ENCODE results near the gene MAMDC2.

Gene MAMDC2

DNA sequence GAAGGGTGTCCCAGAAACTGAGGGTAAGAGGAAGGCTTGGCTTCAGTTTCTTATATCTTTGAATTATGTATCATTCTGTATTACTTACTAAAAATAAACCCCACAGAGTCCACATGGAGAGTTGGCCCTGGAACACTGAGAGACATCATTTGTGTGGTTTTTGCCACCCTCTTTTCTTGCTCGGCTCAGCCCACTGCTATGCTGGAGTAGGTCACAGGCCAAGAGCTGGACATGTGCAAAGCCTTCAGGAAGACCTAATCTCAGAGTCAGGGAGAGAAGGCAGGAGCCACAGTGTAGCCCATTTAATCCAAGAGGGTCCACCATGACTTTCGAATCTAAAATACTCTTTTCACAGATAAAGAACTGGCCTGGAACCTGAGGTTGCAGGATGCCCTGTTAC, 47.5 kb downstream of the MAMDC2 start:
- H3K4me1 ChIP-seq (ENCODE audit: control insufficient read depth, insufficient read depth, low read length) = no peaks in the 10 kb centered on the region
- H3K9ac ChIP-seq (ENCODE audit: low read length) = no peak overlapping the region
- H3K9me3 ChIP-seq (ENCODE audit: control insufficient read depth, insufficient read depth, low read depth, low read length) = no peaks in the 10 kb centered on the region

DNA sequence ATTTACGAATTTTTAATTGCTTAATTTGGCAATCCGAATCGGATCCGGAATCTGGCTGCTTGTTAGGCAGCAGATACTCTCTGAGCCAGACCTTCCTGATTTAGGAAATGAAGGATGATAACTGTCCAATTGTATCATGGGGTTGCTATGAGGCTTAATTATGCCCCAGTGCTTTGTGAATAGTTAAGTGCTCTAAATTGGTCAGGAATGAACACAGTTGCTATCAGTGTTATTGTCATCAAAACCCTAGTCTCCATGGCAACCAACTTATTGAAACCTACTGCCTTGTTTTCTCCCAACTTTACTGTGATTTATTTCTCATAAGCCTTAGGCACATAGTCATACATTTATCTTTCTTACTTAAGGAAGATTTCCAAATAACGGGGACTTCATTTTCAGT, 47.9 kb downstream of the MAMDC2 start:
- Histone ChIP-seq H3K27me3 (ENCODE audit: control insufficient read depth, insufficient read depth, low read length) (no peaks in the 10 kb centered on the region), H3K4me3 (ENCODE audit: low read depth, low read length) (no peak overlapping the region), H3K9me3 (ENCODE audit: control insufficient read depth, insufficient read depth, low read depth, low read length) (no peaks in the 10 kb centered on the region), H3K9ac (ENCODE audit: low read length) (no peak overlapping the region), H3K27ac (ENCODE audit: low read depth, low read length) (no peak overlapping the region), H3K36me3 (ENCODE audit: control insufficient read depth, insufficient read depth, low read length) (no peaks in the 10 kb centered on the region), H3K4me1 (ENCODE audit: control insufficient read depth, insufficient read depth, low read length) (no peaks in the 10 kb centered on the region)

More for the DNA sequence above, 47.5 kb downstream of the MAMDC2 start:
- H3K27me3 ChIP-seq (ENCODE audit: control insufficient read depth, insufficient read depth, low read length) = no peaks in the 10 kb centered on the region
- H3K4me3 ChIP-seq (ENCODE audit: low read depth, low read length) = no peak overlapping the region
- no peak overlapping the region for H3K27ac ChIP-seq (ENCODE audit: low read depth, low read length)
- no peaks in the 10 kb centered on the region for H3K36me3 ChIP-seq (ENCODE audit: control insufficient read depth, insufficient read depth, low read length)

DNA sequence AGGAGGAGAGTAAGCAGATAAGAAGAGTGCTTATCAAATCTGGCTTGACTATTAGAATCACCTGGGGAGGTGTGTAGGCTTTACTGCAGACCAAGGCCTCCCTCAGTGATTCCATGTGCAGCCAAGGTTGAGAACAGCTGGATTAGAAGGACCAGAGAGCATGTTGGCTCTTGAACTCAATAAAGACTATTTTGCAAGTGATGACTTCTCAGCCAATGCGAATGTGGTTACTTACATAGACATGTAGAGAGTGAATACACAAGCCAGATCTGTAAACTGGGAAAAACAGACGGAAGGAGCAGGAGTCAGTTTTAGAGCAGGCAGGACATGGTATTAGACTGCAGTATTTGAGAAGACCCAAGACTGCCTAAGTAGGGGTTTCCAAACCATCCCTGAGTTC, 48.5 kb downstream of the MAMDC2 start:
- no peaks in the 10 kb centered on the region for H3K36me3 ChIP-seq (ENCODE audit: control insufficient read depth, insufficient read depth, low read length)
- H3K4me3 ChIP-seq (ENCODE audit: low read depth, low read length) = no peak overlapping the region
- no peaks in the 10 kb centered on the region for H3K27me3 ChIP-seq (ENCODE audit: control insufficient read depth, insufficient read depth, low read length)
- H3K9me3 ChIP-seq (ENCODE audit: control insufficient read depth, insufficient read depth, low read depth, low read length) = no peaks in the 10 kb centered on the region
- no peaks in the 10 kb centered on the region for H3K4me1 ChIP-seq (ENCODE audit: control insufficient read depth, insufficient read depth, low read length)
- no peak overlapping the region for H3K9ac ChIP-seq (ENCODE audit: low read length)
- H3K27ac ChIP-seq (ENCODE audit: low read depth, low read length) = no peak overlapping the region

DNA sequence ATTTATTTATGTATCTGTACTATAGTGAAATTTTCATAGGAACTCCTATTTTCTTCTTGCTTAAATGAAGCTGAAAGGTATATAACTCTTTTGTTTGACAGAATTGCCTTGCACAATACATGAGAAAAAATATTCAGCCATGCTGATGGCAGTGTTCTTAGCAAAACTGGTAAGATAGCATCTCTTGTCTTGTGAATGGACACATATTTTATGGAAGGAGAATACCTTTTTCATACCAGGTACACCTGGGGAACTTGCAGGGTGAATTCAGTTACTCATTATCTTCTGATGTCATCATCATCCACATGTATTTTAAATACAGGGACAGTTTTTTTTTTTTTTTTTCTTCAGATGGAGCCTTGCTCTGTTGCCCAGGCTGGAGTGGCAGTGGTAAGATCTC, 49.4 kb downstream of the MAMDC2 start:
- H3K9me3 ChIP-seq (ENCODE audit: control insufficient read depth, insufficient read depth, low read depth, low read length) = no peaks in the 10 kb centered on the region
- H3K36me3 ChIP-seq (ENCODE audit: control insufficient read depth, insufficient read depth, low read length) = no peaks in the 10 kb centered on the region
- no peak overlapping the region for H3K4me3 ChIP-seq (ENCODE audit: low read depth, low read length)
- H3K27me3 ChIP-seq (ENCODE audit: control insufficient read depth, insufficient read depth, low read length) = no peaks in the 10 kb centered on the region
- H3K4me1 ChIP-seq (ENCODE audit: control insufficient read depth, insufficient read depth, low read length) = no peaks in the 10 kb centered on the region
- H3K27ac ChIP-seq (ENCODE audit: low read depth, low read length) = no peak overlapping the region
- H3K9ac ChIP-seq (ENCODE audit: low read length) = no peak overlapping the region

DNA sequence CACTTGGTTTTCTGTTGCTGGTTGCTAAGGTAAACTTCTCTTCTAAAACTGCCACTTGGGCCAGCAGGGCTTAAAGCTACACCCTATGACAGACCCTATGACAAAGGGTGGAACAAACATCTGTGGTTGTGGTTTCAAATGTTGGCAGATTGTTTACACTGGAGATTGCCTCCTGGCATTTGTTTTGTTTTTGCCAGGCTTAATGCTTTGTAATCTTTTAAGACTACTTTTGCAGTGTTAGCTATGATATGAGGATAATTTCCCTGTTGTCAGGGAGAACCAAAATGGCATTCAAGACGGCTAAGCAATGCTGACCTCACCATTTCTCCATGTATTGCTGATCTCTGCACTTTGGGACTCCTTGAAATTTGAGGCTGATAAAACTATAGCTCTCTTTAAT, 50.3 kb downstream of the MAMDC2 start:
- H3K9ac ChIP-seq (ENCODE audit: low read length) = no peak overlapping the region
- H3K9me3 ChIP-seq (ENCODE audit: control insufficient read depth, insufficient read depth, low read depth, low read length) = no peaks in the 10 kb centered on the region

DNA sequence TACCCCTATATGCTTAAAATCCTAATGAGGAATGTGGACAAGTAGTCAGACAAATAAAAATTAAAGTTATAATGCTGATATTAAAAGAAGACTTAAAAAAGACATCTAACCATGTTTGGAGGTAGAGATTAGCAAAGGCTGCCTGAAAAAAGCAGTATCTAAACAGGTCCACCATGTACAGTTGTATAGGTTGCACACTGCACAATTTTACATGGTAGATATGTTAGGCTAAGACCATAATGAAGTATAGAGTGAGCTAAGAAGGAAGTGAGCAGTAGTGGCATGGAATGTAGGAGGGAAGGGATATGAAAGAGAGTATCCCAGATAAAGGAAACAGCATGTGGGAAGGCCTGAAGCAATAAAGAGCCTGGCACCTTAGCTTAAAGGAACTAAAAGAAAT, 51.1 kb downstream of the MAMDC2 start:
- Histone ChIP-seq H3K27ac (ENCODE audit: low read depth, low read length) (no peak overlapping the region), H3K9me3 (ENCODE audit: control insufficient read depth, insufficient read depth, low read depth, low read length) (no peaks in the 10 kb centered on the region), H3K4me1 (ENCODE audit: control insufficient read depth, insufficient read depth, low read length) (no peaks in the 10 kb centered on the region), H3K36me3 (ENCODE audit: control insufficient read depth, insufficient read depth, low read length) (no peaks in the 10 kb centered on the region), H3K9ac (ENCODE audit: low read length) (no peak overlapping the region), H3K27me3 (ENCODE audit: control insufficient read depth, insufficient read depth, low read length) (no peaks in the 10 kb centered on the region), H3K4me3 (ENCODE audit: low read depth, low read length) (no peak overlapping the region)

More for the DNA sequence above, 50.3 kb downstream of the MAMDC2 start:
- no peaks in the 10 kb centered on the region for H3K4me1 ChIP-seq (ENCODE audit: control insufficient read depth, insufficient read depth, low read length)
- H3K36me3 ChIP-seq (ENCODE audit: control insufficient read depth, insufficient read depth, low read length) = no peaks in the 10 kb centered on the region
- no peaks in the 10 kb centered on the region for H3K27me3 ChIP-seq (ENCODE audit: control insufficient read depth, insufficient read depth, low read length)
- no peak overlapping the region for H3K4me3 ChIP-seq (ENCODE audit: low read depth, low read length)
- H3K27ac ChIP-seq (ENCODE audit: low read depth, low read length) = no peak overlapping the region

DNA sequence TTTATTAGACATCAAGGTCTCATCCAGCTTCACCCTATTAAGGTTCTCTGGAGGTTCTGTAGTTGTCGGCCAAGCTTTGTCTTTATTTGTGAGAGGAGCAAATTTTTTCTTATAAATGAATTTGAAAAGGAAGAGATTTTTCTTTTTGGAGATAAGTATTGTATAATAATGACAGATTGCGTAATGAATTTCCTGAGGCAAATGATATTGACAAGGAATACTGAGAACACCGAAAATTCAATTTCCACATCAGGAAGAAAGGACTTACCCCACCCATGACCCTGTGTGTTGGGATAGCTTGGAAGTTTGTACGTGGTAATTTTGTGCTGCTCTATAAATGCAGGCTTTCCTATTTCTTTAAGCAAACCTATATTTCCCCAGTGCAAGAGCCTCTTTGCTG, 53.5 kb downstream of the MAMDC2 start:
- Histone ChIP-seq H3K9me3 (ENCODE audit: control insufficient read depth, insufficient read depth, low read depth, low read length) (no peaks in the 10 kb centered on the region), H3K27me3 (ENCODE audit: control insufficient read depth, insufficient read depth, low read length) (no peaks in the 10 kb centered on the region), H3K9ac (ENCODE audit: low read length) (no peak overlapping the region), H3K36me3 (ENCODE audit: control insufficient read depth, insufficient read depth, low read length) (no peaks in the 10 kb centered on the region), H3K4me1 (ENCODE audit: control insufficient read depth, insufficient read depth, low read length) (no peaks in the 10 kb centered on the region), H3K27ac (ENCODE audit: low read depth, low read length) (no peak overlapping the region), H3K4me3 (ENCODE audit: low read depth, low read length) (no peak overlapping the region)

DNA sequence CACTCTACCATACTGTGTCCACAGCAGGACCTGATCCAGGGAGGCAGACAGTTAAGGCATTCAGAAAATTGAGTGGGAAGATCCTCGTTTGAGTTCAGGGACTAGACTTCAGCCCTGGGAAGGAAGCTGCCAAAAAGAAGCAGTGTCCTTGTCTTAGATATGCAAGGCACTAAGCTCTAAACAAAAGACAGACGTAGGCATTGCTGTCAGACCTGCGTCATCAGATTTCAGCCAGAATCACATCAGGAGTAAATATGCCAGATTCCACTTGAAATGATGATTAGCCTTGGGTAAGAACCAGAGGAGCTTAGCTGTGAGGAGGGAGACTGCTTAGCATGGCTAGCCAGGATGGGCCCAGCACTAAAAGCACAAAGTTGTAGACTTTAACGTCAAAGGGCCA, 56.7 kb downstream of the MAMDC2 start:
- no peak overlapping the region for H3K27ac ChIP-seq (ENCODE audit: low read depth, low read length)
- H3K4me1 ChIP-seq (ENCODE audit: control insufficient read depth, insufficient read depth, low read length) = no peaks in the 10 kb centered on the region
- H3K4me3 ChIP-seq (ENCODE audit: low read depth, low read length) = no peak overlapping the region
- no peak overlapping the region for H3K9ac ChIP-seq (ENCODE audit: low read length)
- no peaks in the 10 kb centered on the region for H3K9me3 ChIP-seq (ENCODE audit: control insufficient read depth, insufficient read depth, low read depth, low read length)
- H3K27me3 ChIP-seq (ENCODE audit: control insufficient read depth, insufficient read depth, low read length) = no peaks in the 10 kb centered on the region
- H3K36me3 ChIP-seq (ENCODE audit: control insufficient read depth, insufficient read depth, low read length) = no peaks in the 10 kb centered on the region

DNA sequence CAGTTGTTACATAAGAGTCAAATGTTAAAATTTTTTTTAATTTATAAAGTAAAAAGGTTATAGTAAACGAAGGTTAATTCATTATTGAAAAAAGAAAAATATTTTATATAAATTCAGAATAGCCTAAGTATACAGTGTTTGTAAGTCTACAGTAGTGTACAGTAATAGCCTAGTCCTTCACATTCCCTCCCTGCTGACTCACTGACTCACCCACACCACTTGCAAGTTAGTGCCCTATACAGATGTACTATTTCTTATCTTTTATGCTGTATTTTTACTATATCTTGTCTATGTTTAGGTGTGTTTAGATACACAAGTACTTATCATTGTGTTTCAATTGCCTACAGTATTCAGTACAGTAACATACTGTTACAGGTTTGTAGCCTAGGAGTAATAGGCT, 57.6 kb downstream of the MAMDC2 start:
- H3K4me3 ChIP-seq (ENCODE audit: low read depth, low read length) = no peak overlapping the region

DNA sequence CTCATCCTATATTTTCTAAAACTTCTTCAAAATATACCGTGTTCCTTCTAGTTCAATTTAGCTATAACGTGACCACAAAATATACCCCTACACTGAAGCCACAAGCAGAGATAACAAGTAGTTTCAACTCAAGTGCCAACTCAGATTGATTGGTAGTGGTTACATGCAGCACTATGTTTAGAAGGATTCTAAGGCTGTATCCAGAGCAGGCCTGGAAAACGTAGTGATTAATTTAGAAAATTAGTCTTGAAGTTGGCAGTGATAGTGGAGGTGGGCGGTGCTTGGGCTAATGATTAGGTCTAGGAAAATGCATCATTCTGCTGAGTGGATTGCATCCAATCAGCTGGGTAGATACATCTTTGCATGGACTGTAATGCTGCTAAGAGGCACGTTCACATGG, 61.5 kb downstream of the MAMDC2 start:
- Histone ChIP-seq H3K36me3 (ENCODE audit: control insufficient read depth, insufficient read depth, low read length) (no peaks in the 10 kb centered on the region), H3K27me3 (ENCODE audit: control insufficient read depth, insufficient read depth, low read length) (no peaks in the 10 kb centered on the region), H3K9ac (ENCODE audit: low read length) (no peak overlapping the region), H3K4me3 (ENCODE audit: low read depth, low read length) (no peak overlapping the region), H3K9me3 (ENCODE audit: control insufficient read depth, insufficient read depth, low read depth, low read length) (no peaks in the 10 kb centered on the region), H3K27ac (ENCODE audit: low read depth, low read length) (no peak overlapping the region), H3K4me1 (ENCODE audit: control insufficient read depth, insufficient read depth, low read length) (peaks cover 1% of the 10 kb centered on the region; the same call in 1 of the 2 replicates)

More for the DNA sequence above, 57.6 kb downstream of the MAMDC2 start:
- Histone ChIP-seq H3K36me3 (ENCODE audit: control insufficient read depth, insufficient read depth, low read length) (no peaks in the 10 kb centered on the region), H3K4me1 (ENCODE audit: control insufficient read depth, insufficient read depth, low read length) (no peaks in the 10 kb centered on the region), H3K27ac (ENCODE audit: low read depth, low read length) (no peak overlapping the region), H3K27me3 (ENCODE audit: control insufficient read depth, insufficient read depth, low read length) (no peaks in the 10 kb centered on the region), H3K9me3 (ENCODE audit: control insufficient read depth, insufficient read depth, low read depth, low read length) (no peaks in the 10 kb centered on the region), H3K9ac (ENCODE audit: low read length) (no peak overlapping the region)

DNA sequence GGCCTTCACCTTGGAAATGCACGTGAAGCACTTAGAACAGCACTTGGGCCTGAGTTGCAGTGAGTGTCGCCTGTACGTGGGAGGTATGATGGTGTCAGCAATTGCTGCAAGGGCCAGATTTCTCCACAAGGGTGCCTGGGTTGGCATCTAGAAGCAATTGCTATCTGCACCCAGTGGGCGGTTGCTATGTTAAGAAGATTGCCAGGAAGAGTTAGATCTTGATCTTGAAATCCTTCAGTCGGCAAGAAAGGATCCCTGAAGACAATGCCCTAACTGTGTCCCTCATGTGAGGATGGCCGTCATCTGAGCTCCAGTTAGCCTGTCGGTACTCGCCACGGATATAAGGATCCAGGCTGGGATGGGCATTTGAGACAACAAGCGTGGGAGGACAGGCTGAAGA, 62.9 kb downstream of the MAMDC2 start:
- Histone ChIP-seq H3K27me3 (ENCODE audit: control insufficient read depth, insufficient read depth, low read length) (no peaks in the 10 kb centered on the region), H3K4me1 (ENCODE audit: control insufficient read depth, insufficient read depth, low read length) (peaks cover 9% of the 10 kb centered on the region), H3K9ac (ENCODE audit: low read length) (no peak overlapping the region), H3K27ac (ENCODE audit: low read depth, low read length) (no peak overlapping the region), H3K9me3 (ENCODE audit: control insufficient read depth, insufficient read depth, low read depth, low read length) (no peaks in the 10 kb centered on the region), H3K36me3 (ENCODE audit: control insufficient read depth, insufficient read depth, low read length) (no peaks in the 10 kb centered on the region), H3K4me3 (ENCODE audit: low read depth, low read length) (no peak overlapping the region)

DNA sequence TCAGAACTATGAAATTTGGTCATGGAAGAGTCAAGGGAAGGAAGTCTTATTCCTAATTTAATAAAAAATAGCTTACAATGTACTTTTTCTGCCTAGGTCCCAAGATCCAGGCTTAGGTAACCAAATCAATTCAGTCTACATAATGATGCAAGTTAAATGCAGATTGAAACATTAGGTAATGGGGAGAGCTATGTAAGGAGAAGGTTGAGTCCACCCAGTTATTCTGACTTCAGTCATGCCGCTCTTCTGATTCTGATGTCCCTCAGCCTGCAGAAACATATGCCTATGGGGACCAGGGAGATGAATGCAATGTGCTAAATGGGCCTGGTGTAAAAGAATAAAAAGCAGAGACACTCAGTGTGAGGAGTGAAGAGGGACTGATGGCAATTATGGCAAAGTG, 63.9 kb downstream of the MAMDC2 start:
- no peak overlapping the region for H3K9ac ChIP-seq (ENCODE audit: low read length)
- H3K4me1 ChIP-seq (ENCODE audit: control insufficient read depth, insufficient read depth, low read length) = peaks cover 9% of the 10 kb centered on the region
- no peaks in the 10 kb centered on the region for H3K27me3 ChIP-seq (ENCODE audit: control insufficient read depth, insufficient read depth, low read length)
- H3K36me3 ChIP-seq (ENCODE audit: control insufficient read depth, insufficient read depth, low read length) = no peaks in the 10 kb centered on the region
- no peak overlapping the region for H3K27ac ChIP-seq (ENCODE audit: low read depth, low read length)
- H3K9me3 ChIP-seq (ENCODE audit: control insufficient read depth, insufficient read depth, low read depth, low read length) = no peaks in the 10 kb centered on the region
- no peak overlapping the region for H3K4me3 ChIP-seq (ENCODE audit: low read depth, low read length)
